K562 (cell line): ENCODE results near the gene TMC6. TPM values are rescaled to one million over a fixed set of nuclear protein-coding genes. Genes with fewer than 3 reads are reported as not detected.

Experiments used
- AFF4 ChIP-seq: sonication (generic); formaldehyde crosslinking; IDR thresholded peaks from 2 replicates; pipeline ENCODE4 v1.8.0; 2023; ENCODE audit warnings: mild to moderate bottlenecking, missing genetic modification reagents
- ERF ChIP-seq: fragments of 450-650 bp; formaldehyde crosslinking; IDR thresholded peaks from 2 replicates; pipeline ENCODE4 v1.4.0; 2020; ENCODE audit warnings: mild to moderate bottlenecking, mixed read lengths
- FOXK2 ChIP-seq, 2 experiments: fragments of 450-650 bp; IDR thresholded peaks in 1 of 2; conservative IDR thresholded peaks in 1 of 2; 2 replicates each; pipeline ENCODE4 v1.6.1; 2016; ENCODE audit warnings: low read depth in 2 of 2, mild to moderate bottlenecking in 1 of 2
- MNT ChIP-seq, 2 experiments: fragments of 450-650 bp; conservative IDR thresholded peaks; 2 replicates each; pipeline ENCODE4 v1.6.1; 2017; ENCODE audit warnings: mild to moderate bottlenecking in 2 of 2, moderate library complexity in 2 of 2
- POLR2AphosphoS5 ChIP-seq: IDR thresholded peaks from 2 replicates; pipeline ENCODE4 v1.6.1; 2011; ENCODE audit warnings: mild to moderate bottlenecking, low read depth, low read length, moderate library complexity; ENCODE audit not compliant: control insufficient read depth, insufficient read depth
- SMARCA4 ChIP-seq: fragments of 450-650 bp; IDR thresholded peaks from 2 replicates; pipeline ENCODE4 v1.6.1; 2016
- ZNF232 ChIP-seq: sonication (generic); formaldehyde crosslinking; IDR thresholded peaks from 2 replicates; pipeline ENCODE4 v1.8.0; 2022; ENCODE audit warnings: mild to moderate bottlenecking, missing genetic modification reagents
- polyA plus RNA-seq, 8 experiments: library from polyadenylated mRNA; depleted of rRNA in 4 of 8; stranded (reverse) in 5 of 8; unstranded in 3 of 8; fragments of >200 nt; fragmentation: Nextera tagmentation in 2 of 8; fragmentation: Illumina TruSeq in 1 of 8; extraction: Ambion mirVana in 2 of 8; extraction: Trizol in 1 of 8; gene quantifications; 2 replicates each; pipeline versions ENCODE4 v1.2.1 to v1.2.3, GENCODE V29; 2011 to 2014; ENCODE audit warnings: inconsistent platforms in 1 of 8, missing spikeins in 1 of 8
- total RNA-seq, 7 experiments: library from RNA; depleted of rRNA in 6 of 7; stranded (reverse); fragments of >200 nt in 6 of 7; fragmentation: Illumina TruSeq in 2 of 7; extraction: Trizol in 2 of 7; gene quantifications; 2 replicates each; pipeline versions ENCODE4 v1.2.1 to v1.2.3, GENCODE V29; 2011 to 2021; ENCODE audit warnings: low replicate concordance in 1 of 7
- TF ChIP-seq, protein P1 (sequence below): fragments of 250-450 bp; sonication (Bioruptor Pico); IDR thresholded peaks from 2 replicates; pipeline ENCODE4 v1.4.0; 2020; ENCODE audit warnings: mild to moderate bottlenecking, moderate library complexity
- TF ChIP-seq, protein P2 (sequence below): fragments of 250-450 bp; sonication (Bioruptor Pico); IDR thresholded peaks from 2 replicates; pipeline ENCODE4 v1.4.0; 2020; ENCODE audit warnings: mild to moderate bottlenecking, moderate library complexity
- TF ChIP-seq, protein P3 (sequence below), 2 experiments: IDR thresholded peaks in 1 of 2; conservative IDR thresholded peaks in 1 of 2; 2 replicates each; pipeline ENCODE4 v1.6.1; 2016; ENCODE audit warnings: low read depth in 2 of 2, mild to moderate bottlenecking in 1 of 2, missing compliant biosample characterization in 1 of 2, missing genetic modification characterization in 1 of 2, moderate library complexity in 1 of 2

Gene TMC6
- total and polyA plus RNA-seq, 9 of the 15 experiments (the other 6 are each of a cell fraction or from before 2014, with no cell fraction given), result 4.1 to 351 (median 66.9) TPM

DNA sequence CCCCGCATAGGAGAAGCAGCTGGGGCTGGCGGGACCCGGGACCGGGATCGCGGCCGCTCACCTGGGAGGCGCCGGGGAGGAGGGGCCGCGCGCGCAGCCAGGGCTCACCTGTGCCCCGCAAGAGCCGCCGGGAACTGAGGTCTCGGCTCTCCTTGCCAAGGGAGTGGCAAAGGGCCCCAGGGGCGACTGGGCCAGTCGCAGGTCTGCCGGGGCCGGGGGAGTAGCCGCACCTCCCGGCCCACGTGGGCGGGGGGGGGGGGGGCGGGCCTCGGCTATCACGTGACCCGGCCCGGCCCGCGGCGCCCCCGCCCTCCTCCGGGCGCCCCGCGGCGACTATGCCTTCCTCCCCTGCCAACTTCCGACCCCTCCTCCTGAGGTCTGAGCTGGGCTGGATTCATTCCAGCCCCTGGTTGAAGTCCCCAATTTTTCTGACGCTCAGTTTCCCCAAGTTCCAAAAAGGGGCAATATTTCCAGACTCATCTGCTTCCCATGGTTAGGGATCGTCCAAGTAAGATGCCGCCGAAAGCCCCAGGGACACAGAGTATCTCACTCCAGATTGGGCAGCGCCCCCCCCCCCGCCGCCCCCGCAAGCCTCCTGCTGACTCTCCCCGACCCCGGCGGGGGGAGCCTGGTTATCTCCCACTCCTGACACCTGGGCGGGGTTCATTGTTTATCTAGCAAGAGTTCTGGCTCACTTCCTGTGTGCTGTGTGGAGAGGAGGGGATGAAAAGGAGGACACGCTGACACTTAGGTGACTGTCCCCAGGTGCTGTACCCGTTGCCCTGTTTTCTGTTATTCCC, at the start of gene TMC6 (continued):
- TF ChIP-seq, protein P1, sequence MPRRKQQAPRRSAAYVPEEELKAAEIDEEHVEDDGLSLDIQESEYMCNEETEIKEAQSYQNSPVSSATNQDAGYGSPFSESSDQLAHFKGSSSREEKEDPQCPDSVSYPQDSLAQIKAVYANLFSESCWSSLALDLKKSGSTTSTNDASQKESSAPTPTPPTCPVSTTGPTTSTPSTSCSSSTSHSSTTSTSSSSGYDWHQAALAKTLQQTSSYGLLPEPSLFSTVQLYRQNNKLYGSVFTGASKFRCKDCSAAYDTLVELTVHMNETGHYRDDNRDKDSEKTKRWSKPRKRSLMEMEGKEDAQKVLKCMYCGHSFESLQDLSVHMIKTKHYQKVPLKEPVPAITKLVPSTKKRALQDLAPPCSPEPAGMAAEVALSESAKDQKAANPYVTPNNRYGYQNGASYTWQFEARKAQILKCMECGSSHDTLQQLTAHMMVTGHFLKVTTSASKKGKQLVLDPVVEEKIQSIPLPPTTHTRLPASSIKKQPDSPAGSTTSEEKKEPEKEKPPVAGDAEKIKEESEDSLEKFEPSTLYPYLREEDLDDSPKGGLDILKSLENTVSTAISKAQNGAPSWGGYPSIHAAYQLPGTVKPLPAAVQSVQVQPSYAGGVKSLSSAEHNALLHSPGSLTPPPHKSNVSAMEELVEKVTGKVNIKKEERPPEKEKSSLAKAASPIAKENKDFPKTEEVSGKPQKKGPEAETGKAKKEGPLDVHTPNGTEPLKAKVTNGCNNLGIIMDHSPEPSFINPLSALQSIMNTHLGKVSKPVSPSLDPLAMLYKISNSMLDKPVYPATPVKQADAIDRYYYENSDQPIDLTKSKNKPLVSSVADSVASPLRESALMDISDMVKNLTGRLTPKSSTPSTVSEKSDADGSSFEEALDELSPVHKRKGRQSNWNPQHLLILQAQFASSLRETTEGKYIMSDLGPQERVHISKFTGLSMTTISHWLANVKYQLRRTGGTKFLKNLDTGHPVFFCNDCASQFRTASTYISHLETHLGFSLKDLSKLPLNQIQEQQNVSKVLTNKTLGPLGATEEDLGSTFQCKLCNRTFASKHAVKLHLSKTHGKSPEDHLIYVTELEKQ, result no peak
- TF ChIP-seq FOXK2 (conservative IDR thresholded peaks at IDR 0.05 in 1 of 2, IDR thresholded peaks at IDR 0.05 in 1 of 2; ENCODE audit: low read depth in 2 of 2) (peak; percentile 90 to 93), ZNF232 (CRISPR knock-in tag) (no peak), POLR2AphosphoS5 (peak; percentile 91), AFF4 (peak; percentile 30; the same call in 1 of the 2 replicates), MNT (conservative IDR thresholded peaks at IDR 0.05) (peak; percentile 83 to 92), SMARCA4 (peak; percentile 91), ERF (CRISPR knock-in tag) (peak; percentile 45; the same call in 1 of the 2 replicates)
- TF ChIP-seq, protein P2, sequence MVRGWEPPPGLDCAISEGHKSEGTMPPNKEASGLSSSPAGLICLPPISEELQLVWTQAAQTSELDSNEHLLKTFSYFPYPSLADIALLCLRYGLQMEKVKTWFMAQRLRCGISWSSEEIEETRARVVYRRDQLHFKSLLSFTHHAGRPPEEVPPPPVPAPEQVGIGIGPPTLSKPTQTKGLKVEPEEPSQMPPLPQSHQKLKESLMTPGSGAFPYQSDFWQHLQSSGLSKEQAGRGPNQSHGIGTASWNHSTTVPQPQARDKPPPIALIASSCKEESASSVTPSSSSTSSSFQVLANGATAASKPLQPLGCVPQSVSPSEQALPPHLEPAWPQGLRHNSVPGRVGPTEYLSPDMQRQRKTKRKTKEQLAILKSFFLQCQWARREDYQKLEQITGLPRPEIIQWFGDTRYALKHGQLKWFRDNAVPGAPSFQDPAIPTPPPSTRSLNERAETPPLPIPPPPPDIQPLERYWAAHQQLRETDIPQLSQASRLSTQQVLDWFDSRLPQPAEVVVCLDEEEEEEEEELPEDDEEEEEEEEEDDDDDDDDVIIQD (CRISPR knock-in tag), result peak; percentile 17; the same call in 1 of the 2 replicates
- TF ChIP-seq, protein P3, sequence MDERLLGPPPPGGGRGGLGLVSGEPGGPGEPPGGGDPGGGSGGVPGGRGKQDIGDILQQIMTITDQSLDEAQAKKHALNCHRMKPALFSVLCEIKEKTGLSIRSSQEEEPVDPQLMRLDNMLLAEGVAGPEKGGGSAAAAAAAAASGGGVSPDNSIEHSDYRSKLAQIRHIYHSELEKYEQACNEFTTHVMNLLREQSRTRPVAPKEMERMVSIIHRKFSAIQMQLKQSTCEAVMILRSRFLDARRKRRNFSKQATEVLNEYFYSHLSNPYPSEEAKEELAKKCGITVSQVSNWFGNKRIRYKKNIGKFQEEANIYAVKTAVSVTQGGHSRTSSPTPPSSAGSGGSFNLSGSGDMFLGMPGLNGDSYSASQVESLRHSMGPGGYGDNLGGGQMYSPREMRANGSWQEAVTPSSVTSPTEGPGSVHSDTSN (CRISPR knock-in tag; IDR thresholded peaks at IDR 0.05; ENCODE audit: low read depth), result no peak
- TF ChIP-seq, protein P3 (tag; conservative IDR thresholded peaks at IDR 0.05; ENCODE audit: low read depth), result peak; percentile 68
